K562 (cell line): Measurements from ENCODE around the gene SORCS1. TPM values are rescaled to one million over a fixed set of nuclear protein-coding genes. Genes with fewer than 3 reads are reported as not detected.

ENCODE experiments used
- EP300 ChIP-seq: IDR thresholded peaks from 2 replicates; pipeline ENCODE4 v1.6.1; 2012; ENCODE audit warnings: low read length, improper control_type of control experiment
- MEIS2 ChIP-seq: fragments of 450-650 bp; IDR thresholded peaks from 2 replicates; pipeline ENCODE4 v1.6.1; 2014; ENCODE audit warnings: mild to moderate bottlenecking; ENCODE audit not compliant: partially characterized antibody
- PPARD ChIP-seq: fragments of 250-450 bp; sonication (Bioruptor Pico); IDR thresholded peaks from 2 replicates; pipeline ENCODE4 v1.8.0; 2022; ENCODE audit warnings: inconsistent platforms, mild to moderate bottlenecking, moderate library complexity
- RAD21 ChIP-seq, 2 experiments: fragments of 250-450 bp in 1 of 2; fragments of 450-650 bp in 1 of 2; sonication (Bioruptor Pico) in 1 of 2; formaldehyde crosslinking in 1 of 2; IDR thresholded peaks in 1 of 2; conservative IDR thresholded peaks in 1 of 2; 2 replicates each; pipeline versions ENCODE4 v1.4.0 to v1.8.0; 2020 to 2022; ENCODE audit warnings: mild to moderate bottlenecking in 2 of 2, moderate library complexity in 1 of 2
- TAL1 ChIP-seq: fragments of 450-650 bp; IDR thresholded peaks from 2 replicates; pipeline ENCODE4 v1.6.1; 2016; ENCODE audit warnings: mild to moderate bottlenecking
- ZFP36 ChIP-seq: fragments of 150-350 bp; IDR thresholded peaks from 2 replicates; pipeline ENCODE4 v1.6.1; 2018; ENCODE audit warnings: low read length, low read depth; ENCODE audit not compliant: partially characterized antibody
- ZNF12 ChIP-seq: sonication (generic); formaldehyde crosslinking; IDR thresholded peaks from 2 replicates; pipeline ENCODE4 v1.4.0; 2020; ENCODE audit warnings: mild to moderate bottlenecking, missing genetic modification reagents
- ZNF79 ChIP-seq: fragments of 250-450 bp; sonication (Bioruptor Pico); IDR thresholded peaks from 2 replicates; pipeline ENCODE4 v1.4.0; 2020; ENCODE audit warnings: low read depth, mild to moderate bottlenecking, moderate library complexity
- polyA plus RNA-seq, 8 experiments: library from polyadenylated mRNA; depleted of rRNA in 4 of 8; stranded (reverse) in 5 of 8; unstranded in 3 of 8; fragments of >200 nt; fragmentation: Nextera tagmentation in 2 of 8; fragmentation: Illumina TruSeq in 1 of 8; extraction: Ambion mirVana in 2 of 8; extraction: Trizol in 1 of 8; gene quantifications; 2 replicates each; pipeline versions ENCODE4 v1.2.1 to v1.2.3, GENCODE V29; 2011 to 2014; ENCODE audit warnings: inconsistent platforms in 1 of 8, missing spikeins in 1 of 8
- total RNA-seq, 7 experiments: library from RNA; depleted of rRNA in 6 of 7; stranded (reverse); fragments of >200 nt in 6 of 7; fragmentation: Illumina TruSeq in 2 of 7; extraction: Trizol in 2 of 7; gene quantifications; 2 replicates each; pipeline versions ENCODE4 v1.2.1 to v1.2.3, GENCODE V29; 2011 to 2021; ENCODE audit warnings: low replicate concordance in 1 of 7
- TF ChIP-seq, protein P1 (sequence below): fragments of 450-650 bp; IDR thresholded peaks from 2 replicates; pipeline ENCODE4 v1.6.1; 2016
- TF ChIP-seq, protein P2 (sequence below): sonication (generic); formaldehyde crosslinking; IDR thresholded peaks from 2 replicates; pipeline ENCODE4 v1.8.1; 2023; ENCODE audit warnings: missing genetic modification reagents, mild to moderate bottlenecking, borderline replicate concordance
- TF ChIP-seq, protein P3 (sequence below): sonication (generic); formaldehyde crosslinking; IDR thresholded peaks from 2 replicates; pipeline ENCODE4 v1.8.0; 2023; ENCODE audit warnings: mild to moderate bottlenecking, missing genetic modification reagents
- TF ChIP-seq, protein P4 (sequence below), 2 experiments: fragments of 450-650 bp in 1 of 2; IDR thresholded peaks; 2 replicates each; pipeline ENCODE4 v1.6.1; 2011 to 2017; ENCODE audit warnings: low read depth in 2 of 2, antibody characterized with exemption in 1 of 2, borderline replicate concordance in 1 of 2, low read length in 1 of 2, mild to moderate bottlenecking in 1 of 2, mixed read lengths in 1 of 2; ENCODE audit not compliant: control insufficient read depth in 1 of 2

Gene SORCS1
- total and polyA plus RNA-seq, 9 of the 15 experiments (the other 6 are each of a cell fraction or from before 2014, with no cell fraction given): 1.5 to 3.9 (median 2.7) TPM

DNA sequence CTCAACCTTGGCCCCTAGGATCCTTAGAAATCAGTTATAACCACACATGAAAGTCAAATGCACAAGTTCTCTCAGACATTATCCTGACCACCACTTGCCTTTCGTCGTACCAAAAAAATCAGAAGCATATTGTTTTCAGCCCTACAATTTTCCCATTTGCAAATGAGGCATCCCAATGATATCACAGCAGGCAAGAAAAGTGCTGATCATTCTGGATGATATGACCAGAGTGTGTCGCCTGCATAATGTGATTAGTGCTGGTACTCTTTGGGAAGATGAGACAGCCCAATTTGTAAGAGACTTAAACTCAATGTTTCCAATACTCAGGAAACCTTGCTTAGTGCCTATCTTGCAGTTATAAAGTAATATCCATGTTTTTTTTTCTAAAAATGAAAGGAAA is 168.0 kb downstream of the SORCS1 start (continued):
- TF ChIP-seq, protein P1, sequence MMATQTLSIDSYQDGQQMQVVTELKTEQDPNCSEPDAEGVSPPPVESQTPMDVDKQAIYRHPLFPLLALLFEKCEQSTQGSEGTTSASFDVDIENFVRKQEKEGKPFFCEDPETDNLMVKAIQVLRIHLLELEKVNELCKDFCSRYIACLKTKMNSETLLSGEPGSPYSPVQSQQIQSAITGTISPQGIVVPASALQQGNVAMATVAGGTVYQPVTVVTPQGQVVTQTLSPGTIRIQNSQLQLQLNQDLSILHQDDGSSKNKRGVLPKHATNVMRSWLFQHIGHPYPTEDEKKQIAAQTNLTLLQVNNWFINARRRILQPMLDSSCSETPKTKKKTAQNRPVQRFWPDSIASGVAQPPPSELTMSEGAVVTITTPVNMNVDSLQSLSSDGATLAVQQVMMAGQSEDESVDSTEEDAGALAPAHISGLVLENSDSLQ: no peak
- TF ChIP-seq TAL1 (peak; percentile 68), ZNF12 (CRISPR knock-in tag) (no peak), EP300 (peak; percentile 20; the same call in 1 of the 2 replicates), ZFP36 (no peak), PPARD (CRISPR knock-in tag) (no peak), RAD21 (CRISPR knock-in tag; conservative IDR thresholded peaks at IDR 0.05 in 1 of 2, IDR thresholded peaks at IDR 0.05 in 1 of 2) (0 out of 4 replicates have a peak, but pooled peaks of 1 of the 2 experiments have one; percentile 20), ZNF79 (CRISPR knock-in tag) (no peak), MEIS2 (no peak)
- TF ChIP-seq, protein P2, sequence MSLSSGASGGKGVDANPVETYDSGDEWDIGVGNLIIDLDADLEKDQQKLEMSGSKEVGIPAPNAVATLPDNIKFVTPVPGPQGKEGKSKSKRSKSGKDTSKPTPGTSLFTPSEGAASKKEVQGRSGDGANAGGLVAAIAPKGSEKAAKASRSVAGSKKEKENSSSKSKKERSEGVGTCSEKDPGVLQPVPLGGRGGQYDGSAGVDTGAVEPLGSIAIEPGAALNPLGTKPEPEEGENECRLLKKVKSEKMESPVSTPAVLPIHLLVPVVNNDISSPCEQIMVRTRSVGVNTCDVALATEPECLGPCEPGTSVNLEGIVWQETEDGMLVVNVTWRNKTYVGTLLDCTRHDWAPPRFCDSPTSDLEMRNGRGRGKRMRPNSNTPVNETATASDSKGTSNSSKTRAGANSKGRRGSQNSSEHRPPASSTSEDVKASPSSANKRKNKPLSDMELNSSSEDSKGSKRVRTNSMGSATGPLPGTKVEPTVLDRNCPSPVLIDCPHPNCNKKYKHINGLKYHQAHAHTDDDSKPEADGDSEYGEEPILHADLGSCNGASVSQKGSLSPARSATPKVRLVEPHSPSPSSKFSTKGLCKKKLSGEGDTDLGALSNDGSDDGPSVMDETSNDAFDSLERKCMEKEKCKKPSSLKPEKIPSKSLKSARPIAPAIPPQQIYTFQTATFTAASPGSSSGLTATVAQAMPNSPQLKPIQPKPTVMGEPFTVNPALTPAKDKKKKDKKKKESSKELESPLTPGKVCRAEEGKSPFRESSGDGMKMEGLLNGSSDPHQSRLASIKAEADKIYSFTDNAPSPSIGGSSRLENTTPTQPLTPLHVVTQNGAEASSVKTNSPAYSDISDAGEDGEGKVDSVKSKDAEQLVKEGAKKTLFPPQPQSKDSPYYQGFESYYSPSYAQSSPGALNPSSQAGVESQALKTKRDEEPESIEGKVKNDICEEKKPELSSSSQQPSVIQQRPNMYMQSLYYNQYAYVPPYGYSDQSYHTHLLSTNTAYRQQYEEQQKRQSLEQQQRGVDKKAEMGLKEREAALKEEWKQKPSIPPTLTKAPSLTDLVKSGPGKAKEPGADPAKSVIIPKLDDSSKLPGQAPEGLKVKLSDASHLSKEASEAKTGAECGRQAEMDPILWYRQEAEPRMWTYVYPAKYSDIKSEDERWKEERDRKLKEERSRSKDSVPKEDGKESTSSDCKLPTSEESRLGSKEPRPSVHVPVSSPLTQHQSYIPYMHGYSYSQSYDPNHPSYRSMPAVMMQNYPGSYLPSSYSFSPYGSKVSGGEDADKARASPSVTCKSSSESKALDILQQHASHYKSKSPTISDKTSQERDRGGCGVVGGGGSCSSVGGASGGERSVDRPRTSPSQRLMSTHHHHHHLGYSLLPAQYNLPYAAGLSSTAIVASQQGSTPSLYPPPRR (CRISPR knock-in tag): no peak
- TF ChIP-seq, protein P3, sequence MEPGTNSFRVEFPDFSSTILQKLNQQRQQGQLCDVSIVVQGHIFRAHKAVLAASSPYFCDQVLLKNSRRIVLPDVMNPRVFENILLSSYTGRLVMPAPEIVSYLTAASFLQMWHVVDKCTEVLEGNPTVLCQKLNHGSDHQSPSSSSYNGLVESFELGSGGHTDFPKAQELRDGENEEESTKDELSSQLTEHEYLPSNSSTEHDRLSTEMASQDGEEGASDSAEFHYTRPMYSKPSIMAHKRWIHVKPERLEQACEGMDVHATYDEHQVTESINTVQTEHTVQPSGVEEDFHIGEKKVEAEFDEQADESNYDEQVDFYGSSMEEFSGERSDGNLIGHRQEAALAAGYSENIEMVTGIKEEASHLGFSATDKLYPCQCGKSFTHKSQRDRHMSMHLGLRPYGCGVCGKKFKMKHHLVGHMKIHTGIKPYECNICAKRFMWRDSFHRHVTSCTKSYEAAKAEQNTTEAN (CRISPR knock-in tag): no peak
- TF ChIP-seq, protein P4, sequence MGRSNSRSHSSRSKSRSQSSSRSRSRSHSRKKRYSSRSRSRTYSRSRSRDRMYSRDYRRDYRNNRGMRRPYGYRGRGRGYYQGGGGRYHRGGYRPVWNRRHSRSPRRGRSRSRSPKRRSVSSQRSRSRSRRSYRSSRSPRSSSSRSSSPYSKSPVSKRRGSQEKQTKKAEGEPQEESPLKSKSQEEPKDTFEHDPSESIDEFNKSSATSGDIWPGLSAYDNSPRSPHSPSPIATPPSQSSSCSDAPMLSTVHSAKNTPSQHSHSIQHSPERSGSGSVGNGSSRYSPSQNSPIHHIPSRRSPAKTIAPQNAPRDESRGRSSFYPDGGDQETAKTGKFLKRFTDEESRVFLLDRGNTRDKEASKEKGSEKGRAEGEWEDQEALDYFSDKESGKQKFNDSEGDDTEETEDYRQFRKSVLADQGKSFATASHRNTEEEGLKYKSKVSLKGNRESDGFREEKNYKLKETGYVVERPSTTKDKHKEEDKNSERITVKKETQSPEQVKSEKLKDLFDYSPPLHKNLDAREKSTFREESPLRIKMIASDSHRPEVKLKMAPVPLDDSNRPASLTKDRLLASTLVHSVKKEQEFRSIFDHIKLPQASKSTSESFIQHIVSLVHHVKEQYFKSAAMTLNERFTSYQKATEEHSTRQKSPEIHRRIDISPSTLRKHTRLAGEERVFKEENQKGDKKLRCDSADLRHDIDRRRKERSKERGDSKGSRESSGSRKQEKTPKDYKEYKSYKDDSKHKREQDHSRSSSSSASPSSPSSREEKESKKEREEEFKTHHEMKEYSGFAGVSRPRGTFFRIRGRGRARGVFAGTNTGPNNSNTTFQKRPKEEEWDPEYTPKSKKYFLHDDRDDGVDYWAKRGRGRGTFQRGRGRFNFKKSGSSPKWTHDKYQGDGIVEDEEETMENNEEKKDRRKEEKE (IDR thresholded peaks at IDR 0.05; ENCODE audit: borderline replicate concordance in 1 of 2, control insufficient read depth in 1 of 2, low read depth in 2 of 2, low read length in 1 of 2): no peak
